GM21786 (cell line): ENCODE data around the gene FITM2.
A peak's percentile ranks its signal among the peaks of the same experiment; 100 is the strongest.
"Not testable (repeated sequence)": the region's sequence is repeated elsewhere in the genome, so short reads cannot be mapped to it uniquely, and the experiment has no call there.

Experiments
- ATAC-seq: cut with Tn5 transposase; IDR thresholded peaks from one replicate; pipeline ENCODE4 v1.9.1; 2021; ENCODE audit not compliant: unreplicated experiment

Gene FITM2, protein sequence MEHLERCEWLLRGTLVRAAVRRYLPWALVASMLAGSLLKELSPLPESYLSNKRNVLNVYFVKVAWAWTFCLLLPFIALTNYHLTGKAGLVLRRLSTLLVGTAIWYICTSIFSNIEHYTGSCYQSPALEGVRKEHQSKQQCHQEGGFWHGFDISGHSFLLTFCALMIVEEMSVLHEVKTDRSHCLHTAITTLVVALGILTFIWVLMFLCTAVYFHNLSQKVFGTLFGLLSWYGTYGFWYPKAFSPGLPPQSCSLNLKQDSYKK

DNA sequence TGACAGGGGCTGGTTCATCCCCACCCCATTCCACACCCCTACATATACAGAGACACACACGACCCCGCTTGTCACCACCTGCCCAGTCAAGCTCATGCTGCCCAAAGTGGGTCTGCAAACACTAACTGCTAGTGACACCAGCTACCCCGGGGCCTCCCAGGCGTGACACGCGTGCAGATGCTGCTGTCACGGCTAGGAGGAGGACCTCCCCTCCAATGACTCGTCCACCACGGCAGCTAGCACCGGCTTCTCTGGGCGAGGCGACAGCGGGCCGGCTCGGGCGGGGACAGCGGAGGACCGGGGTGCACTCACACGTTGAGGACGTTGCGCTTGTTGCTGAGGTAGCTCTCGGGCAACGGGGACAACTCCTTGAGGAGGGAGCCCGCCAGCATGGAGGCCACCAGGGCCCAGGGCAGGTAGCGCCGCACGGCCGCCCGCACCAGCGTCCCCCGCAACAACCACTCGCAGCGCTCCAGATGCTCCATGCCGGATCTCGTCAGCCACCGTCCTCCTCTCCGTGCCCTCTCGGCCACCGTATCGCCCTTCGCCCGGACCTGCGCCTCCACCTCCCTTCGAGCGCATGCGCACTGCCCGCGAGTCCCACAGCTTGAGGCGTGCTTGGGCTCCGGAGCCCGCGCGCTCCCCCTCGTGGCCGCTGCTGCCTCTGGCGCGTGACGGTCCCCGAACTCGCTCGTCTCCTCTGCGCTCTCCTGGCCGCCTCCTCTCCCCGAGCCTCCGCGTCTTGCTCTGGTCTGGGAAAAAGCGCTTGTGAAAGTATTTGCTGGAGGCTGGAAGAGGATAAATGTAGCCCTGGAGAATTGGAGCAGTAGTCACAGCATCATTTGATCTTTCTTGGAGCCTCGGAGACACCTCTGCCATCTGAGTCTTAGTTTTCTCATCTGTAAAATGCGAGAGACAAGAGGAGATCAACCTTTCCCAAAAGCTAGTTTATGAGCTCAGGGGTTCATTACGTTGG, at the start of gene FITM2:
Gene FITM2, minus strand, starts transcription at position 539 of the 976 bp plus-strand sequence. Its CDS starts 54 bp downstream, at position 485.
- ATAC-seq, result peak; percentile 89

DNA sequence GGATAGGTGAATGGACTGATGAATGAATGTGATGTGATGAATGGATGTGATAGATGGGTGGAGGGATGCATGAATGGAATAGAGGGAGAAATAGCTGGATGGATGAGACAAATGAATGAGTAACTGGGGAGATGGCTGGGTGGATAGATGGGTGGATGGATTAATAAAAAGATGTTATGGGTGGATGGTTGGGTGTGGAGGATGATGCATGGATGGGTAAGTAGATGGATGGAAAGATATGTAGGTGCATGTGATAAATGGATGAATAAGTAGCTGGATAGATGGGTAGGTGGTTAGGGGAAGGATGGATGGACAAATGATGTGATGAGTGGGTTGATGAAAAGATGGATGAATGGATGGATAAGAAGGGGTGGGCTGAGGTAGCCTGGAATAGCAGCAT, 49.2 kb upstream of the FITM2 start:
- no peak for ATAC-seq

DNA sequence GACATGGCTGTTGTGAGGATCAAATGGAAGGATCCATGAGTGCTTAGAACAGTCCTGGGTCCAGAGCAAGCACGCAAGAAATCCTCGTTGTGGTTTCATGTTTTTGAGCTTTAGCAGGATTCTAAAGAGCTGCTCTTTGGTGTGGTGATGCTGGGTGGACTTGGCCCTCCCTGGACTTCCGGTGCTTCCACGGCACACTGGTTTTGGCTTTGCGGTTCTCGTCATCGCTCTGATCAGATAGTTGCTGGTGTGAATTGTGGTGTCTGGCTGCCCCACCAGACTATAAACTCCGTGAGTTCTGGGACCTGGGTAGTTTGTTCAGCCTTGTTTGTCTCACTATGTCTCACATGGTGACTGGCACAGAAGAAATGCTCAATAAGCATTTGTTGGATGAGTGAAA, 47.8 kb upstream of the FITM2 start:
- ATAC-seq, result no peak

DNA sequence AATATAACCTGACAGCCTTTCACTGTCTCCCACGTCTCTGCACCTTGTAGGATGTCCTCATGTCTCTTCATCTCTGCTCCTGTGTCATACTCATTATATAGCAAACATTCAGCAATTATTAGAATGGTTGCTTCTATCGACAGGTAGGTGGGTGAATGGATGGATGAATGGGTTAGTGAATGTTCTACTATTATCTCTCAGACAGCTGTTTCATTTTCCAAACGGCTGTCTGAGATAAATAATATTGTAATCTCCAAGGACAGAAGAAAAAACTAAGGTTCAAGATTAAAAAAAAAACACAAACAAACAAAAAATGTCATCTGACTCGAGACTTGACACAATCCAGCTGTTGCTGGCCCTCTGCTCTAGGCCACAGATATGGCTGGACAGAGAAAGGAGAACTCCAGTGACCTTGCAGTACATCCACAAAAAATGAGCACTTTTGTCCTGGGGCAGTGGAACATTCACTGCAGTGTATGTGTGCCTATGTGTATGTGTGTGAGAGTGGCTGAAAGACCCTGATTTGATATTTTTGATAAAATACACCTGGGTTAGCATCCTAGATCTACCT, 46.6 kb upstream of the FITM2 start:
- no peak for ATAC-seq

DNA sequence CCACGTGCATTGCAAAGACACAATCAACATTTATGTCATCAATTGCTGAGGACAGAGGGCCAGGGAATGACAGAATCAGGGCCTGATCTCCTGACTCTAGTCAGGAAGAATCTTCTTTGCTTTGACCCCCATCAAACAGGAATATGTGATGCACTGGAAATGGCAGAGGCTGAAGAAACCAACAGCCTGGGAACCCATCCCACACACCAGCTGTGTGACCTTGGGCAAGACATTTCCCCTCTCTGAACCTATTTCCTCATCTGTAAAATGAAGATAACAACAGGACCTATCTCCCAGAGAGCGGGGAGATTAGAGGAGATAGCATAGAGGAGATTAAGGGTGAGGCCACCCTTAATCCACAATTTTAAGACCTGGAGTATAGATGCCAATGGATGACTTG, 46.0 kb upstream of the FITM2 start:
- no peak for ATAC-seq

DNA sequence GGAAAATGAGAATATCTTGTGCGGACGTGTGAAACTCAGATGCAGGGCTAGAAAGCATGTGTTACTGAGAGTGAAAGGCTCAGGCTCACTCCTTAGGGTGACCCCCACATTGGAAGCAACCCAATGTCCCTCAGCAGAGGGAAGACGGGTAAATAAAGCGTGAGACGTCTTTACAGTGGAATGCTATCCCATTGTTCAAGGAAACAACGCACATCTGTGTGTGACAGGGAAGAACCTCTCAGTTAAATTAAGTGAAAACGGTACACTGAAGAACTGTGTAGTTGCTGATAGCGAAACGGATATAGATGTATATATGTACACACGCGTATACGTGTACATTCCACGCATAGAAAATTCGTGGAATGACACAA, 45.3 kb upstream of the FITM2 start:
- ATAC-seq, result no peak

DNA sequence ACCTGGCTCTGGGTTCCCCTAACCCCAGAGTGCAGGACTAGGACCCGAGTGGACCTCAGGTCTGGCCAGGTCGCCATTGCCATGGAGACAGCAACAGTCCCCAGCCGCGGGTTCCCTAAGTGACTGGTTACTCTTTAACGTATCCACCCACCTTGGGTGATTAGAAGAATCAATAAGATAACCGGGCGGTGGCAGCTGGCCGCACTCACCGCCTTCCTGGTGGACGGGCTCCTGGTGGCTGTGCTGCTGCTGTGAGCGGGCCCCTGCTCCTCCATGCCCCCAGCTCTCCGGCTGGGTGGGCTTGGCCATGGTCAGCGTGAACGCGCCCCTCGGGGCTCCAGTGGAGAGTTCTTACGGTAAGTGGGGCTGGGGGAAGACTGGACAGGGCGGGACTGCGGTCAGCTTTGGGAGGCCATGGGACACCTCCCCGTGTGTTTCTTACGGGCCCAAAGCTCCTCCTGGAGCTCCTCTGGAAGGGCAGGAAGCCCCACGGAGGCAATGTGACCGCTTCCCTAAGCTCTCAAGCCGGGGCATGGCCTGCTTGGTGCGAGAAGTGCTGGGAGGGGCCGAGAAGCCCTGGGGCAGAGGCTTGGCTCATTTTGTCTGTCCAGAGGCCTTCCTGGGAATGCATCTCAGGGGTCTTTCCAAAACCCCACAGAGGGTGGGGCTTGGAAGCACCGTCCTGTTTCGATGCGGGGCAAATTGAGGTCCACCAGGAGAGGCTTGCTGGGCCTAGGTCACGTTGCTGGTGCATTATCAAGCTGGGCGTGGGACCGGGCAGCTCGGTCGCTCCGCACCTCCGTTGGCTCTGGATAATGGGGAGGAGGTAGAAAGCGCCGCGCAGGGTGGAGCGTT, 44.7 kb upstream of the FITM2 start, which contains the start of gene HNF4A:
Gene HNF4A, plus strand, starts transcription at position 202 of the 855 bp plus-strand sequence. Its CDS starts 106 bp downstream, at position 308.
- ATAC-seq, result no peak

DNA sequence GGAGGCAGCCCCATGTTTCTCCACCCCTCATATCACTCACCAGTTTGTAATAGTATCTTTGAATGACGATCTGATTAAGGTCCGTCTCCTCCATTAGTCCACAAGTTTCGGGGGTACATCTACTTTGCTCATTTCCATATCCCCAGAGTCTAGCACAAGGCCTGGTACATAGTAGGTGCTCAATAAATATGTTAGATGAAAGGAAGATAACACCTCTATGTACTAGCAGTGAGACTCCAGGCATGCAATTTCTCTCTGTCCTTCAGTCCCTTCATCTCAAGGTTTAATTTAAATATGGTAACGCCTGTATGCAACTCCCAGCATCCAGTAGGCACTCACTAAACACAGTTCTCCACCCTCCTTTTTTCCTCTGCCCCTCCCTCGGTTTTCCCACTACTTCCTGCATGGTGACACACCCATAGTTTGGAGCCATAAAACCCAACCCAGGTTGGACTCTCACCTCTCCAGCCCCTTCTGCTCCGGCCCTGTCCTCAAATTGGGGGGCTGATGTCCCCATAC, 44.0 kb upstream of the FITM2 start:
- ATAC-seq, result no peak

DNA sequence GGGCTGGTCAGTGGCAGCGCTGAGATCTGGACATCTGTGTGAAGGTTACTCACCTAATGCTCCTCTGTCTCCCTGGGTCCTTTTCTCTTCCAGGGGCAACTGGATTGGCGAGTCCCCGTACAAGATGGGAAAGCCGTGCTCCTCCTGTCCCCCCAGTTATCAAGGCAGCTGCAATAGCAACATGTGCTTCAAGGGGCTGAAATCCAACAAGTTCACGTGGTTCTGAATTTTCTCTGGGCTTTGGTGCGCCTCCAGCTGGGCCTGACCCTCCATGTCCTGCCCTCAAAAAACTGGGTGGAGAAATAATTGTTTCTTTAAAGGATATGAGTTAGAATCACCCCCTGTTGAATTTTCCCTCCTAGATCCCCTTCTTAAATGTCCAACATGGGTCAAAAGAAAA, 39.6 kb upstream of the FITM2 start:
- no peak for ATAC-seq

DNA sequence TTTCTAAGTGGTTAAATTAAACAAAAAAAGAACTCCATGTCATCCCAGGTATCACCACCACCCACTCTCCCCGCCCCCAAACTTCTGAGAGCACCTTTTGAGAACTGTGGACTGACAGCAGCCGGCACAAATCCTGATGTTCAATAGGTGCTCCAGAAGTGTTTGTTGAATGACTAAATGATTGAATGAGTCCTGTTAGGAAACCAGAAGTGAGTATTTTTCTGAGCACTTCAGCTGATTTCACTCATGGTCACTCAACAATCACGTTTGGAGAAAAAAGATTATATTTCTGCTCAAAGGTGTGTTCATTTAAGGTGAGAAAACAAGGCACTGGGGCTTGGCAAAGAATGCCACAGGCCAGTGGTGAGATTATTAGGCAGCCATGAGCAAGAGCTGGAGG, 38.3 kb upstream of the FITM2 start:
- ATAC-seq, result no peak

DNA sequence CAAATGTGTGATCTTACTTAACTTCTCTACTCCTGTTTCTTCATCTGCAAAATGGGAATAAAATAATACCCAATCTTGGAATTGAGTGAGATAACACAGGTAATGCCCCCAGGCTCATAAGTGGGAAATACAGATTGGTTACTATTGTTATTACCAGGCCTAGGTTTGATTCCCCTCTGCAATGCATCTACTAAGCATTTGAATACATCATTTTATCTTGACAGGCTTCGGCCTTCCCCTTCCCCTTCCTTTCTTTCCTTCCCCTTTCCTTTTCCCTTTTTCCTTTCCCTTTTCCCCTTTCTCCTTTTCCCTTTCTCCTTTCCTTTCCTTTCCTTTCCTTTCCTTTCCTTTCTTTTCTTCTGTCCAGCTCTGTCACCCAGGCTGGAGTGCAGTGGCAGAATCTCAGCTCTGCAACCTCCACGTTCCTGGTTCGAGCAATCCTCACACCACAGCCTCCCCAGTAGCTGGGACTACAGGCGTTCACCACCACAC, 37.2 kb upstream of the FITM2 start:
- ATAC-seq, result no peak

DNA sequence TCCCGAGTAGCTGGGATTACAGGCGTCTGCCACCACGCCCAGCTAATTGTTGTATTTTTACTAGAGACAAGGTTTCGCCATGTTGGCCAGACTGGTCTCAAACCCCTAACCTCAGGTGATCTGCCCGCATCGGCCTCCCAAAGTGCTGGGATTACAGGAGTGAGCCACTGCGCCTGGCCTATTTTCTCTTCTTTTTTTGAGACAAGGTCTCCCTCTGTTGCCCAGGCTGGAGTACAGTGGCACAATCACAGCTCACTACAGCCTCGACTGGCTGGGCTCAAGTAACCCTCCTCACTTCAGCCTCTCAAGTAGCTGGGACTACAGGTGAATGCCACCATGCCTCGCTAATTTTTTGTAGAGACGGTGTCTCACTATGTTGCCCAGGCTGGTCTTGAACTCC, 34.9 kb upstream of the FITM2 start:
- not testable (repeated sequence) for ATAC-seq

DNA sequence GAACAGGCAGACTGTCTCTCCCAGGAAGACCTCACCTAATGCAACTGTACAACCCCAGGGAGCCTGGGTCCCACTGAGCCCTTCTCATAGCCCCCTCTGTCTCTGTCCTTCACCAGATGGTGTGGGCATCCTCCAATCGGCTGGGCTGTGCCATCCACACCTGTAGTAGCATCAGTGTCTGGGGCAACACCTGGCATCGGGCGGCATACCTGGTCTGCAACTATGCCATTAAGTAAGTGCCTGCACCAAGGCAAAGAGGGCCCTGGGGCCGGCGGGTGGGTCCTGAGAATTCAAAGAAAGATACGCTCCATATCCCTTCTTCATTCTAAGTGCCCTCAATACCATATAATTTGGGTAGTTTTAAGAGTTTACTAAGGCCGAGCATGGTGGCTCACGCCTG, 34.1 kb upstream of the FITM2 start:
- no peak for ATAC-seq

DNA sequence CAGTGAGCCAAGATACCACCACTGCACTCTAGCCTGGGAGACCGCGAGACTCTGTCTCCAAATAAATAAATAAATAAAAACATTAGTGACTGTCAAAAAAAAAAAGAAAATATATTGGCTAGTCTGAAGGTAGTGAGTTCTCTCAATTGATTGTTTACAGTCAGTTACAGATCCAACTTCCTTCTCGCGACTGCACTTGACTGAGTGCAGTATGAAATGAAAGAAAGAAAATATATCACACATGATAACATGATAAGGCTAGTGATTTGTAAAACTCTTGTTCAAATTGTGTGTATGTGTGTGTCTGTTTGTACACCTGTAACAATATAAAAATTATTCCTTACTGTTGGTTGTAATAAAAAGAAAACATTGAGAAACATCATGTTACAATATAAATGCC, 33.7 kb upstream of the FITM2 start:
- no peak for ATAC-seq

DNA sequence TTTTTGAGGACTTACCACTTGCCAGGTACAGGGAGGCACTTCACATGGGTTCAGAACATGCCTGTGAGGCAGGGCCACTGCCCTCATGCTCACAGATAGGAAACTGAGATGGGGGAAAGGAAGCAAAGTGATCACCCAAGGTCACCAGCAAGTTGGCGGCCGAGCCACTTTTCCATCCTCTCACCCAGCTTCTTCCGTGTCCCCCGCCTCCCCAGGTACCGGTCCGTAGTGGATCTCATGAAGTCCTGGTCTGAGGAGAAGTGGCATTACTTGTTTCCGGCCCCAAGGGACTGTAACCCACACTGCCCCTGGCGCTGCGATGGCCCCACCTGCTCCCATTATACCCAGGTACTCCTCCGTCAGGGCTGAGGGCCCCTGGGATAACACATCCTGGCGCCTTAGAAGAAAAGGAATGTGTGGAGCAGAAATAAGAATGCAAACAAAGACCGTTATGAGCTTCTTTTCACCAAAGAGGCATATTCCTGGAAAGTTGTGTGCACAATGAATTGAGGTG, 32.2 kb upstream of the FITM2 start:
- ATAC-seq, result no peak

DNA sequence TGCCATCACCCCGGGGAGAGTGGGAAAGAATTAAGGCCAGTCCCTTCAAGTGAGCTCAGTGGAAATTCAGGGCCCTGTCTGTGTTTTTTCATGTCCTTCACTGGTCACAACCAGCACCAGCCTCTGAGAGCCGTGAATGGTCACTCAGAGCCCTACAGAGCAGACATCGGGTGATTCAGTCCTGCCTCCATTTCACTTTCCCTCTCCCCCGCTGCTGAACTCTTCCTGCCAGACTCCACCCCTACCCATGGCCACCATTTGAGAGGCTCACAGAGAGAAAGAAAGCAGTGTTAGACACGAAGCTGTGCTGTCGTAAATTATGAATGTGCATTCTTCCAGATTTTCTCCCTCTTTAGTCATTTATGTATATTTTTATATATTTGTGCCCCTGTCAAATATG, 31.2 kb upstream of the FITM2 start:
- ATAC-seq, result no peak

DNA sequence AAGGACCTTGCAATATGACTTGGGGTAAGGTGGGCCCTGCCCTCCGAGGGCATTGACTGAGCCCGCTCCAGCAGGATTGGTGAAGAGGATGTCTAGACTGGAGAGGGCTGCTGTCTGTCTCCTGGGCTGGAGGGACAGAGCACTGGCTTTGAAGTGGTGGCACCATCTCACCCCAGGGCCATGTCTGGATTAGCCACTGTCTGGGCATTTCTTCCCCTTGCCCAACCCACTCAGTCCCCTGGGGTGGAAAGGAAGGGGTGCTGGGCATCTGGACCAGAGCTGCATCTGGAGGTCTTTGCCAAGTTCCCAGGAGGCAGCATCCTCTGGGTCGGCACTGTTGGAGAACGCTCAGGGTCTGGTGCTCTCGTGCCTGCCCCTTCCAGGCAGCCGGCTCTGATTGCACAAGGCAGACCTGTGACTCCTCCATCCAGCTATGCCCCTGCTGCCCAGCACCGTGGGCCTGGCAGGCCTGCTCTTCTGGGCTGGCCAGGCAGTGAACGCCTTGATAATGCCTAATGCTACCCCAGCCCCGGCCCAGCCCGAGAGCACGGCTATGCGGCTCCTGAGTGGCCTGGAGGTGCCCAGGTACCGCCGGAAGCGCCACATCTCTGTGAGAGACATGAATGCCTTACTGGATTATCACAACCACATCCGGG, 25.9 kb upstream of the FITM2 start, which contains the start of gene R3HDML:
Gene R3HDML, plus strand, starts transcription at position 319 of the 656 bp plus-strand sequence. Its CDS starts 115 bp downstream, at position 434.
- ATAC-seq, result no peak

DNA sequence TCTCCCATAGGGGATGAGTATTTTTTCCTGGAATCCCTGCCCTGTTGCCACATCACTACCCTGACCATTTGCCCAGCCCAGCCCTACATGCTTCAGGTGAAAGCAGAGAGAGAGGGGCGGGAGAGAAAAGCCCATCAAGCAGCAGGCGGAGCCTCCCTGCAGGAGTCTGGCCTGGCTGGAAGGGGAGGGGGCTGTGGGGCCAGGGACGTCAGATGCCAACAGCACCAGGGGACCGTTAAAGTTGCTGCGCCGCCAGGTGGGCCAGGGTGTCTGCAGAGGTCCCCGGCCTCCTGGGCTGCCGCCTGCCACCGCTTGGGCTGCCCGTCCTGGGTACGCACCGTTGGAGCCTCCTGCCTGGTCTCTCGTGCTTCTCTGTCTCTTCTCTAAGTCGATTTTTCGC, 25.1 kb upstream of the FITM2 start:
- ATAC-seq, result no peak

DNA sequence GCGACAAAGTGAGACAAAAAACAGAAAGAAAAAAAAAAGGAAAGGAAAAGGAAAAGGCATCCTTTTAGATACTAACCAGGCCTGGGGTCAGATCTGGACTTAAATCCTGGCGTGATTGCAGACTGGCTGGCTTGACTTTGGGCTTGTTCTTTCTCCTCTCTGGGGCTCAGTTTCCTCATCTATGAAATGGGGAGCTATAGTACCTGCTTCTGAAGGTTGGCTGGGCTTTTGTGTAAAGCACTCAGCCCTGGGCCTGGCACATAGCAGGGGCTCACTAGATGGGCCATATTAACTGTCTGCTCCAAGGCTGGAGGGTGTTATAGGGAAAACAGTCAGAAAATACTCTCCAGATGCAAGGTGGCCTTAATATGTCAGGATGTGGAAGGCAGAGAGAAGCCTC, 24.7 kb upstream of the FITM2 start:
- ATAC-seq, result no peak

DNA sequence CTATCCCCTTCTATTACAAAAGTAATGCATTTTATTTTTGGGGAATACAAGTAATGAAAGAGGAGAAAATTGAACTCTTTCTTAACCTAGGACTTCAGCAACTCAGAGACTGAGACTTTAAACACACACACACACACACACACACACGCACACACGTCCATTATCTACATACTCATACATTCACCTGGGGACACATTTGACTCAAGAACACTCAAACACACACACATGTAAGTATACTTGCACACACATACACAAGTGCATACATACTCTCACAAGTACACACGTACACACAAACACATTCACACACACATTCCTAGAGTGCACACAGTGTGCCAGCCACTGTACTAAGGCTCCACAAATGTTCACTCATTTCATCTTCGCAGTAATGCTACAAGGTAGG, 23.7 kb upstream of the FITM2 start:
- no peak for ATAC-seq
